ENCODE measurements around the gene SPRY1.
A peak's percentile ranks its signal among the peaks of the same experiment; 100 is the strongest.

SPRY1 gene

GRCh38 chr4:123411514-123411913, 14.9 kb downstream of the SPRY1 start:
- Mint-ChIP-seq H3K27ac (peak overlapping the region; percentile 41), H3K27me3 (no peaks in the 10 kb centered on the region), H3K36me3 (ENCODE audit: low read depth) (peaks cover 7% of the 10 kb centered on the region), H3K4me3 (no peak overlapping the region), H3K4me1 (ENCODE audit: low read depth) (peaks cover 43% of the 10 kb centered on the region), H3K9me3 (no peaks in the 10 kb centered on the region)
- no peak for DNase-seq

- Mint-ChIP-seq H3K36me3 (ENCODE audit: low read depth) (peaks cover 2% of the 10 kb centered on the region), H3K9me3 (no peaks in the 10 kb centered on the region), H3K4me1 (ENCODE audit: low read depth) (peaks cover 48% of the 10 kb centered on the region), H3K27ac (peak overlapping the region; percentile 76), H3K4me3 (no peak overlapping the region), H3K27me3 (no peaks in the 10 kb centered on the region)
- no peak for DNase-seq
These were observed 15.5 kb downstream of the SPRY1 start for GRCh38 chr4:123412091-123412505.

- H3K4me3 Mint-ChIP-seq = no peak overlapping the region
These were observed 16.3 kb downstream of the SPRY1 start for GRCh38 chr4:123412700-123413512.

GRCh38 chr4:123415576-123415975, 19.0 kb downstream of the SPRY1 start:
- DNase-seq = no peak
- H3K27ac Mint-ChIP-seq = no peak overlapping the region
- H3K9me3 Mint-ChIP-seq = no peaks in the 10 kb centered on the region
- H3K4me1 Mint-ChIP-seq (ENCODE audit: low read depth) = peaks cover 72% of the 10 kb centered on the region
- H3K36me3 Mint-ChIP-seq (ENCODE audit: low read depth) = no peaks in the 10 kb centered on the region
- H3K27me3 Mint-ChIP-seq = no peaks in the 10 kb centered on the region
- H3K4me3 Mint-ChIP-seq = no peak overlapping the region

More at GRCh38 chr4:123412700-123413512, 16.3 kb downstream of the SPRY1 start:
- no peak for DNase-seq
- H3K36me3 Mint-ChIP-seq (ENCODE audit: low read depth) = no peaks in the 10 kb centered on the region
- no peaks in the 10 kb centered on the region for H3K9me3 Mint-ChIP-seq
- peaks cover 52% of the 10 kb centered on the region for H3K4me1 Mint-ChIP-seq (ENCODE audit: low read depth)
- H3K27me3 Mint-ChIP-seq = no peaks in the 10 kb centered on the region
- peak overlapping the region; percentile 76 for H3K27ac Mint-ChIP-seq

GRCh38 chr4:123415977-123416376, 19.4 kb downstream of the SPRY1 start:
- H3K9me3 Mint-ChIP-seq = no peaks in the 10 kb centered on the region
- peaks cover 76% of the 10 kb centered on the region for H3K4me1 Mint-ChIP-seq (ENCODE audit: low read depth)
- H3K4me3 Mint-ChIP-seq = peak overlapping the region; percentile 4
- H3K36me3 Mint-ChIP-seq (ENCODE audit: low read depth) = no peaks in the 10 kb centered on the region
- H3K27ac Mint-ChIP-seq = peak overlapping the region; percentile 76
- no peaks in the 10 kb centered on the region for H3K27me3 Mint-ChIP-seq
- peak; percentile 59 for DNase-seq

- no peak for DNase-seq
- H3K9me3 Mint-ChIP-seq = no peaks in the 10 kb centered on the region
- no peaks in the 10 kb centered on the region for H3K27me3 Mint-ChIP-seq
- no peak overlapping the region for H3K4me3 Mint-ChIP-seq
- H3K4me1 Mint-ChIP-seq (ENCODE audit: low read depth) = peaks cover 81% of the 10 kb centered on the region
- H3K36me3 Mint-ChIP-seq (ENCODE audit: low read depth) = no peaks in the 10 kb centered on the region
- H3K27ac Mint-ChIP-seq = no peak overlapping the region
These were observed 21.2 kb downstream of the SPRY1 start for GRCh38 chr4:123417813-123418212.

- peaks cover 81% of the 10 kb centered on the region for H3K4me1 Mint-ChIP-seq (ENCODE audit: low read depth)
- DNase-seq = no peak
- no peaks in the 10 kb centered on the region for H3K36me3 Mint-ChIP-seq (ENCODE audit: low read depth)
- no peaks in the 10 kb centered on the region for H3K9me3 Mint-ChIP-seq
- no peaks in the 10 kb centered on the region for H3K27me3 Mint-ChIP-seq
- no peak overlapping the region for H3K4me3 Mint-ChIP-seq
- H3K27ac Mint-ChIP-seq = peak overlapping the region; percentile 96
These were observed 21.8 kb downstream of the SPRY1 start for GRCh38 chr4:123418351-123418931.

- Mint-ChIP-seq H3K4me1 (ENCODE audit: low read depth) (peaks cover 80% of the 10 kb centered on the region), H3K9me3 (no peaks in the 10 kb centered on the region), H3K27me3 (no peaks in the 10 kb centered on the region), H3K4me3 (peak overlapping the region; percentile 66), H3K36me3 (ENCODE audit: low read depth) (no peaks in the 10 kb centered on the region), H3K27ac (peak overlapping the region; percentile 96)
- DNase-seq = no peak
These were observed 23.5 kb downstream of the SPRY1 start for GRCh38 chr4:123419885-123420755.

GRCh38 chr4:123421227-123421936, 24.8 kb downstream of the SPRY1 start:
- H3K27me3 Mint-ChIP-seq = no peaks in the 10 kb centered on the region
- H3K4me3 Mint-ChIP-seq = peak overlapping the region; percentile 72
- H3K36me3 Mint-ChIP-seq (ENCODE audit: low read depth) = peaks cover 2% of the 10 kb centered on the region
- H3K27ac Mint-ChIP-seq = peak overlapping the region; percentile 96
- peaks cover 73% of the 10 kb centered on the region for H3K4me1 Mint-ChIP-seq (ENCODE audit: low read depth)
- H3K9me3 Mint-ChIP-seq = no peaks in the 10 kb centered on the region
- DNase-seq = no peak

- no peak for DNase-seq
- H3K36me3 Mint-ChIP-seq (ENCODE audit: low read depth) = peaks cover 8% of the 10 kb centered on the region
- H3K27me3 Mint-ChIP-seq = no peaks in the 10 kb centered on the region
- H3K27ac Mint-ChIP-seq = peak overlapping the region; percentile 96
- H3K9me3 Mint-ChIP-seq = no peaks in the 10 kb centered on the region
- H3K4me1 Mint-ChIP-seq (ENCODE audit: low read depth) = peaks cover 66% of the 10 kb centered on the region
- peak overlapping the region; percentile 72 for H3K4me3 Mint-ChIP-seq
These were observed 25.6 kb downstream of the SPRY1 start for GRCh38 chr4:123421937-123422781.

- Mint-ChIP-seq H3K27me3 (no peaks in the 10 kb centered on the region), H3K9me3 (peaks cover 7% of the 10 kb centered on the region), H3K4me1 (ENCODE audit: low read depth) (peaks cover 51% of the 10 kb centered on the region), H3K4me3 (peak overlapping the region; percentile 72), H3K27ac (peak overlapping the region; percentile 96), H3K36me3 (ENCODE audit: low read depth) (peaks cover 16% of the 10 kb centered on the region)
- DNase-seq = no peak
These were observed 27.2 kb downstream of the SPRY1 start for GRCh38 chr4:123423819-123424218.

- no peak for DNase-seq
- Mint-ChIP-seq H3K27me3 (no peaks in the 10 kb centered on the region), H3K36me3 (ENCODE audit: low read depth) (peaks cover 21% of the 10 kb centered on the region), H3K9me3 (peaks cover 12% of the 10 kb centered on the region), H3K27ac (no peak overlapping the region), H3K4me1 (ENCODE audit: low read depth) (peaks cover 25% of the 10 kb centered on the region), H3K4me3 (no peak overlapping the region)
These were observed 31.4 kb downstream of the SPRY1 start for GRCh38 chr4:123427951-123428350.

GRCh38 chr4:123430031-123430430, 33.4 kb downstream of the SPRY1 start:
- peaks cover 21% of the 10 kb centered on the region for H3K36me3 Mint-ChIP-seq (ENCODE audit: low read depth)
- peak; percentile 46 for DNase-seq

More at GRCh38 chr4:123430031-123430430, 33.4 kb downstream of the SPRY1 start:
- H3K4me1 Mint-ChIP-seq (ENCODE audit: low read depth) = peaks cover 13% of the 10 kb centered on the region
- no peaks in the 10 kb centered on the region for H3K27me3 Mint-ChIP-seq
- H3K27ac Mint-ChIP-seq = peak overlapping the region; percentile 14
- no peak overlapping the region for H3K4me3 Mint-ChIP-seq
- H3K9me3 Mint-ChIP-seq = peaks cover 12% of the 10 kb centered on the region

All from activated T-cell treated with anti-CD3 and anti-CD28 coated beads, Interleukin-2, amount 50 U/mL, for 24 hours (primary cell).